Suprapubic skin (tissue), 4 donors: ENCODE results near the gene RACK1.

Source experiments
- CTCF ChIP-seq, 2 donors: fragments of 200-600 bp in 1 of 2; fragments of 450-650 bp in 1 of 2; sonication (generic) in 1 of 2; IDR thresholded peaks; one replicate each; pipeline ENCODE4 v1.5.1; 2016 to 2019; ENCODE audit warnings: antibody characterized with exemption in 2 of 2, mild to moderate bottlenecking in 1 of 2, moderate library complexity in 1 of 2
- POLR2A ChIP-seq, 2 donors: fragments of 450-650 bp; IDR thresholded peaks; one replicate each; pipeline ENCODE4 v1.6.1; 2017; ENCODE audit warnings: antibody characterized with exemption in 2 of 2, mild to moderate bottlenecking in 2 of 2, moderate library complexity in 2 of 2
- POLR2AphosphoS5 ChIP-seq, 3 donors: sonication (generic); formaldehyde crosslinking; IDR thresholded peaks; one replicate each; pipeline ENCODE4 v1.6.1; 2017; ENCODE audit warnings: antibody characterized with exemption in 3 of 3

- TF ChIP-seq CTCF (IDR thresholded peaks at IDR 0.05), result no peak
- TF ChIP-seq POLR2A (IDR thresholded peaks at IDR 0.05), result no peak
- TF ChIP-seq POLR2AphosphoS5 (IDR thresholded peaks at IDR 0.05), result no peak
These were observed 53.6 kb downstream of the RACK1 start for GRCh38 chr5:181189962-181190710.
